Epithelial cell of esophagus (primary cell): ENCODE data around the gene TINCR.

Source experiments
- DNase-seq: peaks from one replicate; pipeline ENCODE4 v3.0.0; 2010; ENCODE audit warnings: low read depth
- H3K4me3 ChIP-seq: 2 replicates; pipeline ENCODE4 v1.5.1; 2011; ENCODE audit warnings: mild to moderate bottlenecking, low read length, control low read depth
- CTCF ChIP-seq: IDR thresholded peaks from 2 replicates; pipeline ENCODE4 v1.5.1; 2011; ENCODE audit warnings: low read depth, mild to moderate bottlenecking, low read length, control low read depth, inconsistent platforms; ENCODE audit not compliant: insufficient read depth; ENCODE audit errors: missing control alignments

Gene TINCR

GRCh38 chr19:5519076-5519475 lies 48.7 kb downstream of the TINCR start:
- no peak for TF ChIP-seq CTCF
- H3K4me3 ChIP-seq: no peak overlapping the region
- DNase-seq: no peak

- TF ChIP-seq CTCF: peak; percentile 32
- H3K4me3 ChIP-seq: no peak overlapping the region
- DNase-seq: no peak
Observed at GRCh38 chr19:5515737-5516136, 52.0 kb downstream of the TINCR start.

- TF ChIP-seq CTCF: no peak
- no peak for DNase-seq
- no peak overlapping the region for H3K4me3 ChIP-seq
Observed at GRCh38 chr19:5514001-5514400, 53.8 kb downstream of the TINCR start.

- H3K4me3 ChIP-seq: no peak overlapping the region
- no peak for DNase-seq
- no peak for TF ChIP-seq CTCF
Observed at GRCh38 chr19:5512715-5513114, 55.0 kb downstream of the TINCR start.
